Measurements from ENCODE around the gene PIK3CB. TPM values are rescaled to one million over a fixed set of nuclear protein-coding genes. Genes with fewer than 3 reads are reported as not detected.

The PIK3CB gene
- total RNA-seq, 4 donors from 2014 or later: 20.3 to 46.4 (median 37.3) TPM

GRCh38 chr3:138646513-138646912 is 188.2 kb downstream of the PIK3CB start:
- Histone ChIP-seq H3K27me3 (no peaks in the 10 kb centered on the region), H3K27ac (no peak overlapping the region), H3K4me1 (no peaks in the 10 kb centered on the region), H3K4me3 (no peak overlapping the region), H3K9me3 (peaks cover 0 to 57% (median 0%) of the 10 kb centered on the region in 3 donors), H3K36me3 (peaks cover 0 to 29% of the 10 kb centered on the region in 2 donors)
- no peak for TF ChIP-seq CTCF (IDR thresholded peaks at IDR 0.05)
- TF ChIP-seq POLR2A (IDR thresholded peaks at IDR 0.05): no peak
- TF ChIP-seq POLR2AphosphoS5 (IDR thresholded peaks at IDR 0.05): no peak
- TF ChIP-seq EP300 (IDR thresholded peaks at IDR 0.05): no peak
- ATAC-seq: no peak

- Histone ChIP-seq H3K4me3 (no peak overlapping the region), H3K9me3 (peaks cover 0 to 62% (median 0%) of the 10 kb centered on the region in 3 donors), H3K36me3 (peaks cover 0 to 24% of the 10 kb centered on the region in 2 donors), H3K27ac (no peak overlapping the region), H3K4me1 (no peaks in the 10 kb centered on the region), H3K27me3 (no peaks in the 10 kb centered on the region)
- ATAC-seq: no peak
- no peak for TF ChIP-seq CTCF (IDR thresholded peaks at IDR 0.05)
- TF ChIP-seq POLR2AphosphoS5 (IDR thresholded peaks at IDR 0.05): no peak
- TF ChIP-seq POLR2A (IDR thresholded peaks at IDR 0.05): no peak
- TF ChIP-seq EP300 (IDR thresholded peaks at IDR 0.05): no peak
Observed at GRCh38 chr3:138646008-138646407, 188.7 kb downstream of the PIK3CB start.

GRCh38 chr3:138642927-138643253 is 191.8 kb downstream of the PIK3CB start:
- peaks cover 0 to 63% (median 0%) of the 10 kb centered on the region in 3 donors for H3K9me3 ChIP-seq
- TF ChIP-seq CTCF (IDR thresholded peaks at IDR 0.05): no peak
- no peak for TF ChIP-seq POLR2A (IDR thresholded peaks at IDR 0.05)
- TF ChIP-seq EP300 (IDR thresholded peaks at IDR 0.05): no peak
- no peak for TF ChIP-seq POLR2AphosphoS5 (IDR thresholded peaks at IDR 0.05)

GRCh38 chr3:138642226-138642926 is 192.4 kb downstream of the PIK3CB start:
- TF ChIP-seq EP300 (IDR thresholded peaks at IDR 0.05): no peak
- TF ChIP-seq POLR2AphosphoS5 (IDR thresholded peaks at IDR 0.05): no peak
- TF ChIP-seq CTCF (IDR thresholded peaks at IDR 0.05): no peak
- TF ChIP-seq POLR2A (IDR thresholded peaks at IDR 0.05): no peak
- no peak for ATAC-seq
- Histone ChIP-seq H3K27ac (no peak overlapping the region), H3K4me1 (no peaks in the 10 kb centered on the region), H3K27me3 (no peaks in the 10 kb centered on the region), H3K9me3 (peaks cover 0 to 62% (median 0%) of the 10 kb centered on the region in 3 donors), H3K4me3 (no peak overlapping the region), H3K36me3 (no peaks in the 10 kb centered on the region)
- WGBS, 2 donors (ENCODE audit: low coverage in 1 of 2): 83 to 94% methylated on average over 2 to 4 of the region's 4 CpGs

More at GRCh38 chr3:138642927-138643253, 191.8 kb downstream of the PIK3CB start:
- WGBS, 2 donors (ENCODE audit: low coverage in 1 of 2): 100% methylated on average over 1 of the region's 1 CpG
- Histone ChIP-seq H3K4me3 (no peak overlapping the region), H3K36me3 (no peaks in the 10 kb centered on the region), H3K27ac (no peak overlapping the region), H3K27me3 (no peaks in the 10 kb centered on the region), H3K4me1 (no peaks in the 10 kb centered on the region)
- no peak for ATAC-seq

- Histone ChIP-seq H3K4me3 (no peak overlapping the region), H3K27me3 (no peaks in the 10 kb centered on the region), H3K27ac (no peak overlapping the region), H3K36me3 (no peaks in the 10 kb centered on the region), H3K4me1 (no peaks in the 10 kb centered on the region), H3K9me3 (peaks cover 0 to 44% (median 0%) of the 10 kb centered on the region in 3 donors)
- no peak for ATAC-seq
- no peak for TF ChIP-seq CTCF (IDR thresholded peaks at IDR 0.05)
- no peak for TF ChIP-seq POLR2A (IDR thresholded peaks at IDR 0.05)
- TF ChIP-seq POLR2AphosphoS5 (IDR thresholded peaks at IDR 0.05): no peak
- no peak for TF ChIP-seq EP300 (IDR thresholded peaks at IDR 0.05)
- 75 to 81% methylated on average over 4 of the region's 4 CpGs for WGBS, 2 donors (ENCODE audit: low coverage in 1 of 2)
Observed at GRCh38 chr3:138640537-138640936, 194.2 kb downstream of the PIK3CB start.
